GM21526 (cell line): Measurements from ENCODE around the gene CDKAL1.
"Not testable (repeated sequence)": the region's sequence is repeated elsewhere in the genome, so short reads cannot be mapped to it uniquely, and the experiment has no call there.

ENCODE experiments used
- ATAC-seq: cut with Tn5 transposase; IDR thresholded peaks from one replicate; pipeline ENCODE4 v1.9.1; 2021; ENCODE audit warnings: moderate library complexity; ENCODE audit not compliant: unreplicated experiment, low FRiP score

The CDKAL1 gene

DNA sequence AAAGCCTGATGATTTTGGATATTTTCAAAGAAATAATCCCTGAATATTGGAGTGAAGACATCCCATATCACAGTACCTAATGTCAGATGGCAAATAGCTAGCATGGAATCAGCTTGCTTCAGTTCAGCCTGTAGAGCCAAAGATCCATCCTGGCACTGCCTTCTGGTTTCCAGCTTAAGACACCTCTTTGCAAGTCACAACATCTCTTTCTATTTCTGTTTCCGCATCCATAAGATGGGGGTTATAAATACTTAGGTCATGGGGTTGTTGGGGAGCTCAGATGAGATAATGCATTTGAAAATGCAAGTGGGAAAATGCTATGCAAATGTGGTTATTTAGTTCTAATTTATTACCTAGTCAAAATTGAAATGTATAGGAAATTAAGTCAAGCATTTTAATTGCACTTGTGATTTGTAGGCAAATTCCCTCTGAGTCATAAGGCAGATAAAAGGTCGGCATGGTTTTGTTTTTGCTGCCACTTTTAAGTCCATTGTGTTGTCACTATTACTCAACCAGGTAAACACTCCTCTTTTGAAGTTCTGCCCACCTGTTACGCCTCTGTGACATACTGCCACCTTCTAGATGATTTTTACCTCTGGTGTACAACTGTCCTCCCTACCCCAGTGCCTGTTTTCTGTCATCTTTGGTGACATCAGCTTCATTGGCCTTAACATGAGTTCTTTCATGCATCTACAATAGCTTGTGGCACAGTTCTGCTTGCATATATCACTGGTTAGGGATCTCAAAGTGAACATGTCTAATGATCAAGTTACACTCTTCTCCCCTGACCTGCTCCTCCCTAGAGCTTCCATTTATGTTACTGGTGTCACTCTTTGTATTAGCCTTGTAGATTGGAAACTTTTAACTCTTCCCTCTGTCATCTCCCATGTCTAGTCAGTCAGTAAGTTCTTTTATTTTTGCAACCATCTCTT lies 96.6 kb downstream of the CDKAL1 start:
- no peak for ATAC-seq

- ATAC-seq: no peak
These were observed 97.3 kb downstream of the CDKAL1 start for GRCh38 chr6:20631549-20631924.

GRCh38 chr6:20632696-20633095 lies 98.4 kb downstream of the CDKAL1 start:
- ATAC-seq: no peak

DNA sequence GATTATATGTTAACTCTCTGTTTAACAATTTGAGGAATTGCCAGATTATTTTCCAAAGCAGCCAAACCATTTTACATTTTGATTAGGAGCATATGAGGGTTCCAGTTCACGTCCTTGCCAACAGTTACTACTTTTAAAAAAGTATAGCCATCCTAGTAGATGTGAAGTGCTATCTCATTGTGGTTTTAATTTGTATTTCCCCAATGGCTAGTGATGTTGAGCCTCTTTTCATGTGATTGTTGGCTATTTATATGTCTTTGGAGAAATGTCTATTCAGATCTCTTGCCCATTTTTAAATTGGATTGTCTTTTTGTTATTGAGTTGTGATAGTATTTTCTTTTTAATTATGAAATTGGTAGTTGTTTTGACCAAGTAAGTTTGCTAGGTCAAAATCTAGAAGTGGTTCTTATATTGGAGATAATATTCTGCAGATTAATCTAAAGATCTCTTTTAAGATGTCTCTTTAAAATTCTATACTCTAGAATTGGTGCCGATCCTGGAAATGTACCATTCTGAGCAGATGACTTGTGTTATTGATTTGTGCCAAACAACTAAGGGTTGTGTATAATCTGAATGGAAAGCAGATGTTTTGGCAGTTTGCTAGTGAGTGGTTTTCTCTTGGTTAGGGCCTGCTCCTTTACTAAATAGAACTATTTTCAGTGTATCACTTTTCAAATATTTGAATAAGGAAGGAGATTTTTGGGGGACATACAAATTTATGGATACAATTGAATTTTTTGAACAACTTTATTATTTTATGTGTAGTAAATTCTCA lies 99.5 kb downstream of the CDKAL1 start:
- ATAC-seq: no peak

DNA sequence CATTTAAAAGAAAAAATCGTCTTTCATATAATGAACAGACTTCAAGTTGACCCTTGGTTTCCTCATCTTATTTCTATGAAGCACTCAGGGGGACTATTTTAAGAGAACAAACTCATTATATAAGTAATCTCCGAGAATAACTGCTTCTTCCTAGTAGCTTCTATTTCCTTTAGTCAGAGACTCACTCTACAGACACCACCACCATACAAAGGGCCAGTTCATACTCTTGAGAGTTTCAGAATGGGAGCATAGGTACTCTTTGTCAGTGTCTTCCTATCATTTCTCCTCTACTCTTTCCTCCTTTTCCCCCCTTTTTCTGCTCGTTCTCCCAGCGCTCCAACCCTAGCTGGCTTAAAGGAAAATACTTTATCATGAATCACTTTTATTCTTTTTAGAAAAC lies 104.9 kb downstream of the CDKAL1 start:
- ATAC-seq: no peak

DNA sequence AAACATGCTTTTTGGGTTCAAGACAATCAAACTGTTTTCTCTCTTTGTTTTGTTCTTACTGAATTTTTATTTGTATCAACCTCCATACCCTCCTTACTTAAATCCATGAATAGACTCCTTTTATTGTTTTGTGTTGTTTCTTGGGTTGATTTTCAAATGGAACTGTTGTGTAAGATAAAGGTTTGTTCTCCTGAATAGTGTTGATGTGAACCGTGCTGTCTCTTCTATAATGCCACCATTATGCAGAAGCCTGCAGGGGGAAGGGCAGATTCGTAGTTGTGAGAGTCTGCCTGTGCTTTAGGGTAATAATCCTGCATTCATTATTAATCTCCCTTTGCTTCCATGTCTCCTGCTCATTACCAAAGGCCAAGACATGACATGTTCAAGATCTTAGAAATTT lies 105.9 kb downstream of the CDKAL1 start:
- ATAC-seq: no peak

GRCh38 chr6:20642441-20642840 lies 108.2 kb downstream of the CDKAL1 start:
- ATAC-seq: no peak

GRCh38 chr6:20644667-20645370 lies 110.6 kb downstream of the CDKAL1 start:
- ATAC-seq: no peak

DNA sequence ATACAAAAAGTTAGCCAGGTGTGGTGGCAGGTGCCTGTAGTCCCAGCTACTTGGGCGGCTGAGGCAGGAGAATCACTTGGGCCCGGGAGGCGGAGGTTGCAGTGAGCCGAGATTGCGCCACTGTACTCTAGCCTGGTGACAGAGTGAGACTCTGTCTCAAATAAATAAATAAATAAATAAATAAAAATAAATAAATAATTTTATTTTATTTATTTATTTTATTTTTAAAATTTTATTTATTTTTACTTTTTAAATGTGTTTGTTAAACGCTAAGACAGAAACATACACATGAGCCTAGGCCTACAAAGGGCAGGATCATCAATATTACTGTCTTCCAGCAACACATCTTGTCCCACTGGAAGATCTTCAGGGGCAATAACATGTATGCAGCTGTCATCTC lies 111.3 kb downstream of the CDKAL1 start:
- ATAC-seq: not testable (repeated sequence)

GRCh38 chr6:20647585-20647984 lies 113.3 kb downstream of the CDKAL1 start:
- no peak for ATAC-seq

DNA sequence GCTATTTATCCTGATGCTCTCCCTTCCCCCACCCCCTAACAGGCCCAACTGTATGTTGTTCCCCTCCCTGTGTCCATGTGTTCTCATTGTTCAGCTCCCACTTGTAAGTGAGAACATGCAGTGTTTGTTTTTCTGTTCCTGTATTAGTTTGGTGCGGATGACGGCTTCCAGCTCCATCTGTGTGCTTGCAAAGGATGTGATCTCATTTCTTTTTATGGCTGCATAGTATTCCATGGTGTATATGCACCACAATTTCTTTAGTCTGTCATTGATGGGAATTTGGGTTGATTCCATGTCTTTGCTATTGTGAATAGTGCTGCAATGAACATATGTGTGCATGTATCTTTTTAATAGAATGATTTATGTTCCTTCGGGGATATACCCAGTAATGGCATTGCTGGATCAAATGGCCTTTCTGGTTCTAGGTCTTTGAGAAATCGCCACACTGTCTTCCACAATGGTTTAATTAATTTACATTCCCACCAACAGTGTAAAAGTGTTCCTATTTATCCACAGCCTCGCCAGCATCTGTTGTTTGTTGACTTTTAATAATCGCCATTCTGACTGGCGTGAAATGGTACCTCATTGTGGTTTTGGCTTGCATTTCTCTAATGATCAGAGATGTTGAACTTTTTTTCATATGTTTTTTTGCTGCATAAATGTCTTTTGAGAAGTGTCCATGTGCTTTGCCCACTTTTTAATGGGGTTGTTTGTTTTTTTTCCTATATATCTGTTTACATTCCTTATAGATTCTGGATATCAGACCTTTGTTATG lies 115.6 kb downstream of the CDKAL1 start:
- ATAC-seq: not testable (repeated sequence)

DNA sequence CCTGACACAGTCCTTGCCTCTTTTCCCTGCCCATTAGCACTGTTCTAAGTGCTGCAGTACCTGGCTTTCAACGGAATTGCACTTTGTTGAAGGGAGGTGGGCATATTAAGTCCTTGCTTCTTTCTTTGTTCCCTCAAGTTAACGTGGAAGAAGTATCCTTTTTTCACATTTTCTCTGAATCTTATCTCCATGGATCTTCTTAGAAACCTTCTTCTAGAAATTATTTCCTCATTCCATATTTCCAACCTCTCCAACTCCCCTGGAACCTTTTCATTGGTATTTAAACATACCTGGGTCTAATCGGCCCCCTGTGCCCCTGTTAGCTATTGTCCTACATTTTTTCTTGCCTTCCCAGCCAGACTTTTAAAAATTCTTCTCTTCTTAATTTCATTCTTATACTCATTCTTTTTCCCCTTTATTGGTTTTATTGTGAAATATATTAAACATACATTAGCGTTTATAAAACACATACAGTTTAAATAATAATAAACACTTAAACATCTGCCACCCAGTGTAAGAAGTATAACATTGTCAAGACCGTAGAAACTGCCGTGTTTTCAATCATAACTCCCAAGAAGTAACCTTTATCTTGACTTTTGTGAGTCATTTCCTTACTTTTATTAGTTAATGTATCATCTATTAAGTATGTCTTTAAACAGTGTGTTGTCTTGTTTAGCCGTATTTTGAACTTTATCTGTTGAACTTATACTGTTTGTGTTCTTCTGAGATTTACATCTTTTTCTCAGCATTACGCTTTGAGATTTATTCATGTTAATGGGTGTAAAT lies 118.2 kb downstream of the CDKAL1 start:
- no peak for ATAC-seq

DNA sequence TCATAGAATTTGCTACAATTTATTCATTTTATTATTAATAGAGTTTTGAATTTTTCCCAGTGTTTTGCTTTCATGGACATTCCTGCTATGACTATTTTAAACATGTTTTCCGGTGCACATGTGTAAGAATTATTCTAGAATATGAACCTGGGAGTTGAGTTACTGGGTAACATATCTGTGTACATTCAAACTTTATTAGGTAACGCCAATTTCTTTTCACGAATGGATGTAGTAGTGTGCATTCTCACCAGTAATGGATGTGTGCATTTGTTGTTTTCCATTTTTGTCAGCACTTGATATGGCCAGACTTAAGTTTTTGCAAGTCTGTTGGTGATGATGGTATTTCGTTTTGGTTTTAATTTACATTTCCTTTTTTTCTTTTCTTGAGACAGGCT lies 118.8 kb downstream of the CDKAL1 start:
- ATAC-seq: no peak

- ATAC-seq: no peak
These were observed 121.1 kb downstream of the CDKAL1 start for GRCh38 chr6:20655317-20655716.

GRCh38 chr6:20657274-20657800 lies 123.1 kb downstream of the CDKAL1 start:
- ATAC-seq: no peak

DNA sequence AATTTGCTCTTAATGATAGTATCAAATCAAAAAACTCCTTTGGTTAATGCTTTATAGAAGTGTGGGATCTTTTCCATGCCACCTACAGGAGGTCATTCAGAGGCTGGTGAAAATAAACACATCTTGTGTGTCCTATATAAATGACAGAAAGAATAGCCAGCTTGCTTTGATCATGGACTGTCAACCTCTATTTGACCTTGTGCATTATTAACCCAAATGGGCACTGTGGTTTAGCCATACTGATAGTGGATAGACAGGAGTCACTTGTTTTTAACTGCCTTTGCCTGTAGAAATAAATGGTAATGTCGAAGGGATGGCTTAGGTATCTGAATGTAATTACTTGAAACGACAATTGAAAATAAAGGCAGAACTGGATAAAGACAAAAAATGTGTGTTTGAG lies 123.8 kb downstream of the CDKAL1 start:
- ATAC-seq: no peak

GRCh38 chr6:20658516-20658915 lies 124.3 kb downstream of the CDKAL1 start:
- ATAC-seq: no peak

GRCh38 chr6:20660534-20660933 lies 126.3 kb downstream of the CDKAL1 start:
- ATAC-seq: no peak

DNA sequence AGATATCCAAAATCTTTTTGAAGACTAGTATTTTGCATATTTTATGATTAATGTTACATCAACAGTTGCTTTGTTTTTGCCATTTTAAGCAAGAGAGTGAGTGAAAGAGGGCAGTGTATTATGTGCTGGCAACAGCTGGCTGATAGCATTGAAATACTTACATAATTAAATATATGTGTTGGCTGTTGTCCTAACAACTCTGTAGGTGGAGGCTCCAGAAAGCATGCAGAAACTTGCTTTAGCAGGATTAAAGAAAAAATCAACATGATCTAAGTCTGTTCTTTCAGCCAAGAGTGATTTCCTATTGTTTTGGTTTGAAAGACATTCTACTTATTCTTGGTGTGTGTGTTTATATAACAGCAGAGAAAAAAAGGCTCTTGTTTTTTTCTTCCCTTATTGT lies 127.5 kb downstream of the CDKAL1 start:
- ATAC-seq: no peak
